ENCODE measurements around the gene MTG1.
"Not testable (repeated sequence)": the region's sequence is repeated elsewhere in the genome, so short reads cannot be mapped to it uniquely, and the experiment has no call there.

MTG1 gene

DNA sequence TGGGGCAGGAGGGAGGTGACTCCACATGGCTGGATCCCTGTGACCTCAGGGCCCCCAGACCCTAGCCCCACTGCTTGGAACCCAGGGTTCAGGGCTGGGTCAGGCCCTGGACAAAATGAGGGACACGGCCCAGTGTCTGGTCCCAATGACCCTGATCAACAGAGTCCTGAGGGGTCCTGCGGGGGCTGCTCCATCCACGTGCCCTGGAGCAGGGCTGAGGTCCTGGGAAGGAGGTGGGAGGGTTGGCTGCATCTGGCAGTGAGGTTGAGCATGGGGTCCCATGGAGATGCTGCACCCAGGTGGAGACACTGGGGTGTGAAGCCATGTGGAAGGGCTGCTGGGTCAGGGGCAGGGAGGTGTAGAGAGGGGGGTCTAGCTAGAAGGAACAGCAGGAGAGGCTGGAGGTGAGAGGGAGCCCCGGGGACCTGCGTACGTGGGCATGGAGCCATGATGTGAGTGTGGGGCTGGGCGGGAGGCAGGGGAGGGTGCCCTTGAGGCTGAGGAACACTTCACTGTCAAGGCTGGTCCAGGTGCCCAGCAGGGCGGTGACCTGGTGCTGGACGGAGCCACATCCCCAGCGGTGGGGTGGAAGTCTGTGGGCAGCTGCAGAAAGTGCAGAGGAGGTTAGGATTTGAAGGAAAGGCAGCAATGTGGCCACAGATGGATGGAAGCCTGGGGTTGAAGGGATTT is 60.4 kb downstream of the MTG1 start:
- DNase-seq, result no peak

DNA sequence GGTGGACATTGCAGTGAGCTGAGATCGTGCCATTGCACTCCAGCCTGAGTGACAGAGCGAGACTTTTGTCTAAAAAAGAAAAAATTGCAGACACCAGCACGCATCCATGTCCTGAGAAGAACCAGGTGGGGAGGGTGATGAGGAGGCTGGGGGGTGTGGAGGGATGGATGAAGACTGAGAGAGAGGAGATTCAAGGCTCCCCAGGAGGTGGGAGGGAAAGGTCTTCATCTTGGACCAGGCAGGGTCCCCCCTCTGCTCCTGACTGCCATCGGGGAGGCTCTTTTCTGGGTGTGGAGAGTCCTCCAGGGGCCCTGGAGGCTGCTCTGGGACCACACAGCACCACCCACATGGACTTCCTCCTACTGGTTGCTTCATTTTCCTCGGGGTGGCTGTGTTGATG is 61.2 kb downstream of the MTG1 start:
- DNase-seq, result no peak

DNA sequence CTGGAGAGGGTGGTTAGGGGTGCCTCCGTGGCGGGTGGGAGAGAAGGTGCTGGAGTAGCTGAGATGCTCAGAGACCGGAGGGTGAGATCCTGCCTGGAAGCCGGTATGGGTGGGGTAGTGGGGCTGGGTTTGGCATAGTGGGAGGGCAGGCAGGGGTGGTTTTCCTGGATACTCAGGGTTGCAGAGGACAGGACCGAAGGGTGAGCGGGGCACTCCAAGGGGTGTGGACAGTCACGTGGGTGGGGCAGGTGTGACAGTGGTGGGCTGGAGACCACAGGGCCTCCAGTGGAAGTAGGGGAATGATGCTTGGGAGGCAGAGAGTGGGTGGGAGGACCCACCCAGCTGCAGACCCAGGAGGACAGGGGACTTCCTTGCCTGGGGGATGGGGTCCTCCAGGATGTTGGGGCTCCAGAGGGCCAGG is 61.7 kb downstream of the MTG1 start:
- no peak for DNase-seq

DNA sequence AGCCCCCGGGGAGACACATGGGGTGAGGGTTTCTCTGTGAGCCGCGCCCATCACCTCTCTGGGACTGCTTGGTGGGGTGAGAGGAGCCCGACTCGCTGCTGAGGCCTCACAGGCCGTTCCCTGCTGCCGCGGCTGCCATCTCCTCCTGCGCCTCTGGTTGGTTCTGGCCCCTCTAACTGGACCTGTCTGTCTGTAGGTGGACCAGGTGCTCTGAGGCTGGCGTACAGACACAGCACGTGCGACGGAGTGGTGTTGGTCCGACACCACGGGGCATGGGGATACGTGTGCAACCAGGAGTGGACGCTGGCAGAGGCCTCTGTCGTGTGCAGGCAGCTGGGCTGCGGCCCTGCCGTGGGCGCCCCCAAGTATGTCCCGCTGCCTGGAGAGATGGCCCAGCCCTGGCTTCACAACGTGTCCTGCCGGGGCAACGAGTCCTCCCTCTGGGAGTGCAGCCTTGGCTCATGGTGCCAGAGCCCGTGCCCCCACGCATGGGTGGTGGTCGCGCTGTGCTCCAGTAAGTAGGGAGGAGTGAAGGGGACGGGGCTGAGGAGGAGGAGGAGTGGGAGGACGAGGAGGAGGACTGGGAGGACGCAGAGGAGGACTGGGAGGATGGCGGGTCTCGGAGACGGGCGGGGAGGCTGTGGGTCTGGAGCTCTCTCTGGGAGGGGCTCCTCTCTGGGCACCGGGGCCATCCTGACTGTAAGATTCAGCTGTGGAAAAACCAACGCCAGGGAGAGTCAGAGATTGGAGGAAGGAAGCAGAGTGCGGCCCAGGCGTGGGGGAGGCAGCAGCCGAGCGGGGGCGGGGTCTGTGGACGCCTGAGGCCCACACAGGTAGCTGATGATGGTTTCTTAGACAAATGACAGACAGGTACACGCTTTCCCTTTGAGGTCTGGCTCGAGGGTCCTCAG is 62.3 kb downstream of the MTG1 start:
- no peak for DNase-seq

DNA sequence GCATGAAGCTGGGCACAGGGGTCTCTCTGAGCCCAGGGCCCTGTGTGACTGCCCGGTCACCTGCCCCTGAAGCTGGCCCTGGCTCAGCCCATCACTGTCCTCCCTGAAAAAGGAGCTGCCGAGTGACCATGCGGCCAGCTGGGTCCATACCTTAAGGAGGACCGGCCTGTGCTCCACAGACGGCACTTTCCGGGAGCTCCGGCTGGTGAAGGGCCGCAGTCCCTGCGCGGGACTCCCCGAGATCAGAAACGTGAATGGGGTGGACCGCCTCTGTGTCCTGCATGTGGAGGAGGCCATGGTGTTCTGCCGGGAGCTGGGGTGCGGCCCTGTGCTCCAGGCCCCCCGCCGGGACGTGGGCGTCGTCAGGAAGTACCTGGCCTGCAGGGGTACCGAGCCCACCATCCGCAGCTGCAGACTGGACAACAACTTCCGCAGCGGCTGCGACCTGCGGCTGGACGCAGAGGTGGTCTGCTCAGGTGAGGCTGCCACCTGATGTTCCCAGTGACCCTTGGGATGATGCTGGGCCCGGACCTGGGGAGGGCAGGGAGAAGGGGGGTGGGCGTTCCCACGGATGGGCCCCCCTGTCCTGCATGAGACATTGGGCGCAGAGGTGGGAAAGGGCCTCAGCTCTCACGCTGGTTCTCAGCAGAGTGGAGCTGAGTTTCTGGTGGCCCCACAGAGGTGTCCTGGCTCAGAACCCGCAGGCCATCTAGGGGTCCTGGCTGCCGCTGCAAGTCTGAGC is 63.3 kb downstream of the MTG1 start:
- no peak for DNase-seq

DNA sequence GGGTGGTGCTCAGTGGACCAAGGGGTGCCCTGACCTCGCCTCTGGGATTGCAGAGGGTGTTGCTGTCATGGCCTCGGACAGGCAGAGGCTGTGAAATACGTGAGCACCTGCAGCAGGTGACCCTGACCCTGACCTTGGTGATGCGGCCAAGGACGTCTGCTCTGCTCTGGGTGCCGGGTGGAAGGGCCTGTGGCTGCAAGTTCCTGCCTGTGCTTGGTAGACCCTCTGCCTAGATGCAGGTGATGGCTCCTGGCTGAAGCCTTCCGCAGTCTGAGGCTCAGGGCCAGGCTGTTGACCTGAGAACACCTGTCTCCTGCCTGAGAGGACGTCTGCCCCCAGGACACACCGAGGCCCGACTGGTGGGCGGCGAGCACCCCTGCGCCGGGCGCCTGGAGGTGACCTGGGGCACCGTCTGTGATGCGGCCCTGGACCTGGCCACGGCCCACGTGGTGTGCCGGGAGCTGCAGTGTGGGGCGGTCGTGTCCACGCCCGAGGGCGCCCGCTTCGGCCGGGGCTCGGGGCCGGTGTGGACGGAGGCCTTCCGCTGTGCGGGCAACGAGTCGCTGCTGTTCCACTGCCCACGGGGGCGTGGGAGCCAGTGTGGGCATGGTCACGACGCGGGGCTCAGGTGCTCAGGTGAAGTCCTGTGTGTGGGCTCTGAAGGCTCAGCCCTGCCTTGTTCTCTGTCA is 64.2 kb downstream of the MTG1 start:
- DNase-seq, result no peak

DNA sequence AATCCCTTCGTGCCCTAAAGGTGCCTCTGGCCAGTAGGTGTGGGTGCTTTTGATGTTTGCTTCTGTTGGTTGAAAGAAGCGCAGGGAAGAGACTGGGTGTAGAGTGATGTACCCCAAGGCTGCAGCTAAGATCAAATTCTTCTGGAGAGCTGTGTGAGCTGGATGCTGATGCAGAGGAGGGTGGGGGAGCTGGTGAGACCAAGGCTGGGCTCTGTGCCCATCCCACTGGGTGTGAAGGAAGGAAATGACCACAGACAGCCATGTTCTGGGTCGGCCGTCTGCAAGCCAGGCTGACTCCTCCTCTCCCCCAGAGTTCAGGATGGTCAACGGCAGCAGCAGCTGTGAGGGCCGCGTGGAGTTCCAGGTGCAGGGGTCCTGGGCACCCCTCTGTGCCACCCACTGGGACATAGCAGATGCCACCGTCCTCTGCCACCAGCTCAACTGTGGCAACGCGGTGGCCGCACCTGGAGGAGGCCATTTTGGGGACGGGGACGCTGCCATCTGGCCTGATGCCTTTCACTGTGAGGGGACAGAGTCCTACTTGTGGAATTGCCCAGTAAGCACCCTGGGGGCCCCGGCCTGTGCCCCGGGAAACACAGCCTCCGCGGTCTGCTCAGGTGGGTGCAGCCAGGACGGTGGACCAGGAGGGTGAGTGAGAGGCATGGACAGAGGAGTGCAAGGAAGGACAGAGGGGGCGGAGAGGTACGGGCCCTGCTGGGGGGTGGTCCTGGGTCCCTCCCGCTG is 64.9 kb downstream of the MTG1 start:
- no peak for DNase-seq

DNA sequence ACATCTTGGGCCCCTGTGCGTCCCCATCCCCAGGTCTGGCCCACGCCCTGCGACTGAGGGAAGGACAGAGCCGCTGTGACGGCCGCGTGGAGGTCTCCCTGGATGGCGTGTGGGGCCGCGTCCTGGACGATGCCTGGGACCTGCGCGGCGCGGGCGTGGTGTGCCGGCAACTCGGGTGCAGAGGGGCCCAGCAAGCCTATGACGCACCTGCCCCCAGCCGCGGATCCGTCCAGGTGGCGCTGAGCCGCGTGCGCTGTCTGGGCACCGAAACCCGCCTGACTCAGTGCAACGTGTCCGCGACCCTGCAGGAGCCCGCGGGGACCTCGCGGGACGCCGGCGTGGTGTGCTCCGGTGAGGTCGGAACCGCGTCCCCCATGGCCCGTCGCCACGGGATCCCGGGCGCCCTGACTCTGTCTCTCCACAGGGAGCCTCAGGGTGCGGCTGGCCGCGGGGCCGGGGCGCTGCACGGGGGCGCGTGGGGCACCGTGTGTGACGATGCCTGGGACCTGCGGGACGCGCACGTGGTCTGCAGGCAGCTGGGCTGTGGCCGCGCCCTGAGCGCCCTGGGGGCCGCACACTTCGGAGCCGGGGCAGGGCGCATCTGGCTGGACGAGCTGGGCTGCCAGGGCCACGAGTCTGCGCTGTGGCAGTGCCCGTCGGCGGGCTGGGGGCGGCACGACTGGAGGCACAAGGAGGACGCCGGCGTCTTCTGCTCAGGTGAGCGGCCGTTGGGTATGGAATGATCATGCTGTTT is 65.7 kb downstream of the MTG1 start:
- no peak for DNase-seq

DNA sequence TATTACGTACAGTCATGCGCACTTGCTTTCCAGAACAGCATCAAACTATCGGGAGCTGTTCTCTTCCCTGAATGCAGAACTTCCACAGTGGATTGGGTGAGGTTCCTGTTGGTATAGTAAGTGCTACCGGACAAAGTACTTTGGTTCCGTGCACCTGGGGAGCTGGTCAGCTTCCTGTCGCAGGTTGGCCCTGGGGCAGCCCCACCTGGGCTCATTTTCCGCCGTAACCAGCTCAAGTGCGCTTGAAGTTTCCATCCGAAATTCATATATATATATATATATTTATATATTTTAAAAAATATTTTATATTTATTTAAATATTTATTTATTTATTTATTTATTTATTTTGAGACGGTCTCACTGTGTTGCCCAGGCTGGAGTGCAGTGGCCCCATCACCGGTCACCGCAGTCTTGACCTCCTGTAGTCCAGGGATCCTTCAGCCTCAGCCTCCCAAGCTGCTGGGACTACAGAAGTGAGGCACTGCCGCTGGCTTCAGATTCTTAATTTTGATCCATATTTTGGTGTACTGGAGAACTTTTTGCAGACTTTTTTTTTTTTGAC is 66.3 kb downstream of the MTG1 start:
- no peak for DNase-seq

DNA sequence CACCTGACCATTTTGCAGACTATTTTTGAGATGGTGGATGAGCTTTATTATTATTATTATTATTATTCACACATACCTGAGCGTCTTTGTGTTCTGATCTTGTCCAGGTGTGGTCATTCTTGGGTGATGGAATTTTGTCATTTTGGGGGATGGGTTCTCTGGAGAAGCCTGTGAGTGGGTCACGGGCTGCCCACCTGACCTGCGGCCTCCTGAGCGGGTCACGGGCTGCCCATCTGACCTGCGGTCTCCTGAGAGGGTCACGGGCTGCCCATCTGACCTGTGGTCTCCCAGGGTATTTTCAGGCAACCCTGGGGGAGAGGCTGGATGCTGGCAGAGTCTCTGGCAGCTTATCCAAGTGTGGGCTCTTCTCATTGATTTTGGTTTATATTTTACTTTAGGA is 67.1 kb downstream of the MTG1 start:
- DNase-seq, result no peak

DNA sequence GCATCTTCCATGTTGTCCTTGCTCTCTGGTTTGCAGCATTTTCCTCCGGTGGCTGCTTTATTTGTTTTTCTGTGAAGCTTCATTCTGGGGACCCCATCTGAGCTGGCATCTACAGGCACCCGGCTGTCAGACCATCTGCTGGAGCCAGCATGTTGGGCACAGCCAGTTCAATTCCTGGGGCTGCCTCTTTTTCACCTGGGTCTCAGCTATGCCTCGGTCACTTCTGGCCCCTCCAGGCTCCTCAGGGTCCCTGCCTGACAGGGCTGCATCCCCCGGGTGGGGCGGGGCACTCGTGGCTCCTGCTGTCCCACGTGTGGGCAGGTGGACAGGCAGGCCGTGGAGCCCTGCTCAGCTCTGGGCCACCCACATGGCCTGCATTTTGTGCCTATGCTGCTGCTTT is 67.9 kb downstream of the MTG1 start:
- DNase-seq, result no peak

DNA sequence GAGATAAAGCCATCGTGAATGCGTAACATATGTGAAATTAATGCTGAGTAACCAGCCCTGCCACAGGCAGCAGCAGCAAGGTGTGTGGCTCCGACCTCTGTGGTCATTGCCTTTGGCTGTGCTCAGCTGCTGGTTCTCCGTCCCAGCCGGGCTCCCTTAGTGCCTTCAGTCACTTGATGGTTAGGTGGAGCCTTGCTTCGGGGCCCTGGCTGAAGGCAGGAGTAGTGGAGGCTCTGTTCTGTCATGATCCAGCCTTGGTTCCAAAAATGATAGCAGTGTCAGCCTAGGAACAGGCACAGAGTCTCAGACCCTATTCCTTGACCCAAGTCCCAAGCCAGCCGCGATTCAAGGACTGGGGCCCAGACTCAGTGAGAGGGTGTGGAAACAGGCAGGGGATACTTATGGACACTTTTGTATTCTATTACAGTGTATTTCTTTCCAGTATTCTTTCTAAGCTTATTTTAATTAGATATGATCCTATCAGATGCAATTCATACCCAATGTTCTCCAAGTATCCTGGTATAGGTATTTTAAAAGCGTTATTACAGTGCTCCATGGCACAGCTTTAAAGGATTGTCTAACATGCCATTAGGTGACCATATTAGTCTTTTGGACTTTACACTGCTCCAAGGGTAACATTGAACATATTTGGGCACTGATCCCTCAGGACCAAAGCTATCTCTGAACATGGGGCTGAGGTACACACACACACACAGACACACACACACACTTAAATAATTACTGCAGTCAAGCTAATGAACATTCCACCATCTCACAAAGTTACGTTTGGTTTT is 68.8 kb downstream of the MTG1 start:
- DNase-seq, result no peak

DNA sequence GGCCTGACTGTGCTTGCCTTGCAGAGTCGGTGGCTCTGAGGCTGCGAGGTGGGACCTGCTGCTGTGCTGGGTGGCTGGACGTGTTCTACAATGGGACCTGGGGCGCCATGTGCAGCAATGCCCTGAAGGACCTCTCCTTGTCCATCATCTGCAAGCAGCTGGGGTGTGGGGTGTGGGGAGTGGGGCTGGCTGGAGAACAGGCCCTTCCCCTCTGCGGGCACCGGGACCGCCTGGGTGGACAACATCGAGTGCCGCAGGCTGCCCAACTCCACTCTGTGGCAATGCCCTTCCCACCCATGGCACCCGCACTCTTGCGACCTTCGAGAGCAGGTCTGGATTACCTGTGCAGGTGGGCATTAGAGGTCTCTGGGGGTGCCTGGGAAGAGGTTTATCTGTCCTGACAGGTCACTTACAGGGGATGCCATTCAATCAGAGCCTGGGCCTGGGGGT is 70.7 kb downstream of the MTG1 start:
- DNase-seq, result no peak

DNA sequence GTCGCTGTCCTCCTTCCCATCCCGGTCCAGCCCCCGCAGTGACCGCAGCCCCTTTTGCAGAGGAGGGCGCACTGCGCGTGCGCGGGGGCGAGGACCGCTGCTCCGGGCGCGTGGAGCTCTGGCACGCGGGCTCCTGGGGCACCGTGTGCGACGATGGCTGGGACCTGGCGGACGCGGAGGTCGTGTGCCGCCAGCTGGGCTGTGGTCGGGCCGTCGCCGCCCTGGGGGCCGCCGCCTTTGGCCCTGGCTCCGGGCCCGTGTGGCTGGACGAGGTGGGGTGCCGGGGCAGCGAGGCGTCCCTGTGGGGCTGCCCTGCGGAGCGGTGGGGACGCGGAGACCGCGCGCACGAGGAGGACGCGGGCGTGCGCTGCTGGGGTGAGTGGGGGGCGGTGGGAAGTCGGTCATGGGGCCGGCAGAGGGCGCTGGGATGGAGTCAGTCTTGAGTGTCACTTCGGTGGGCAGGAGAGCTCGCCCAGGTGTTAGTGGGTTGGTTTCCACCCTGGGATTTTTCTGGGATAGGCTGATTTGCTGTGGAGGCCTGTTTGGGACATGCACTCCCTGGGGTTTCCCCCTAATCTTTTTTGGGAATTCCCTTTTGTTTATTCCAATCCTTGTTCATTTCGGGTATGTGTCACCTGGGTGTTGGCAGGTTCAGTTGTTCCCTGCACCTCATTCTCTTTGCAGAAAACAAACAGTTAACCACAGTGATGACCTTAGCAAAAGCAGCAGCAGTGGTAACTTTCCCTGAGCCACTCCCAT is 71.4 kb downstream of the MTG1 start:
- no peak for DNase-seq

DNA sequence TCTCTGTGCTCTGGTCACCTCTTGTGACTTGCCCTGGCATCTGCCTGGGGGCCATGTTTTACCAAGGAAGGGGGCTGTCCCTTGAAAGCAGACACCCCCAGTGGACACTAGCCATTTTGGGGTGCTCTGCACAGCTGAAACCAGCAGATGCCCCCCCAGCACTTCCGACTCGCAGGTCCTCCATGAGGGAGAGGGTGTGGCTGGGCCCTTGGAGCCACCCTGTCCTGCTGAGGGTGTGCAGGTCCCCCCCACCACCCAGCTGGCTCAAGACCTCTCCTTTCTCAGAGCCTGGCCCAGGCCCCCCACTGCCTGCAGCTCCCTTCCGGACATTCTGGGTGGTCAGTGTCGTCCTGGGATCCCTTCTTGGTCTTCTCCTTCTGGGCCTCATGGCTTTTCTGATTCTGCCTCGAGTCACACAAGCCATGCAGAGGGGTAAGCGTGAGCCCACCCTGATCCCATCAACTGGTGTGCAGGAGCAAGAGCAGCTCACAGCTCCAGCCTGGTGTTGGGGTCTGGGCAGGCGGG is 72.1 kb downstream of the MTG1 start:
- no peak for DNase-seq

DNA sequence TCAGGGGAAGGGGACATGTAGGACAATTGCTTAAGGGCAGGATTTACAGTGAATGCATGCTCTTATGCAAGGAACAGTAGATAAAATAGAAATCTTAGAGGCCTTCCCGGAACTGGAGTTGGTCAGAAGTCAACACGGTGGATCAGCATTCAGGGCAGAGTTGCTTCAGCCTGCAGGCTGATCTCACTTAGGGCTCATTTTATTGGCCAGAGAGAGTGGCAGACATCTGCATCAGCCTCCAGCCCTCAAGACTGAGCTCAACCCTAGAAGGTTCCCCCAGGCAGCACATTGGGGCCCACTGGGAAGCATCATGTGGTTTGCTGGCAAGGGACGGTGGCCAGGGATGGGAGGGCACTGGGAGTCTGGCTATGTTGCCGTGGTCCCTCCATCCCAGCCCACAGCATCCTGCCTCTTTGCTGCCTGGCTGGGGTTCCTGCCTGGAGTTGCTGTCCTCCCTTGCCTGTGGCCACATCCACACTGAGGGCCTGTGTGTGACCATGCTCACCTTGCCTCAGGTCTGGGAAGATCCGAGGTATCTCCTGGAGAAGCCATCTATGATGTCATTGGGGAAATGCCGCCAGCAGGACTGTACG is 72.8 kb downstream of the MTG1 start:
- DNase-seq, result no peak

DNA sequence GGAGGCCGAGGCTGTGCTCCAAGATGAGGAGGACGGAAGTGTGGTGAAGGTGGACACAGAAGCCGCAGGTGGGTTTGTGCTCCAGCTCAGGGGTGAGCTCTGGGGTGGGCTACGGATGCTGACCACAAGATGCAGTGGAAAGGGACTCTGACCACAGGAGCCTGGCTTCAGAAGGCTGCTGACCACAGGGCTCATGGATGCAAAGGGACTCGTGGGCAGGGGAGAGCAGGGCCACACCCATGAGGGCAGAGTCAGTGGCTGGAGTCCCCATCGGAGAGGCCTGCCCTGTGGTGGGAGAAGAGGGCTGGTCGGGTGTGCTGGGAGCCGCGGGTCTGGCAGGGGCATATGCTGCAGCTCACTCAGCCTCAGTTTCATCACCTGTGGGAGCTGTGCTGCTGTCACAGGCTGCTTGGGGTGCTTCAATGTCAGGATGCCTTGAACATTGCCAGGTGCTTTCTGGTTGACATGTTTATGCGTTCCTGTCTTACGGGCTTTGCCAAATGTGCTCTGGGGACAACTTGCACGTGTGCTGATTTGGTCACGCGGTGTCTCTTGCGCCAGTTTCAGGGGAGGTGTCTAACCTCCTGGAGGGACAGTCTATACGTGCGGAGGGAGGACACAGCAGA is 73.4 kb downstream of the MTG1 start:
- DNase-seq, result no peak

DNA sequence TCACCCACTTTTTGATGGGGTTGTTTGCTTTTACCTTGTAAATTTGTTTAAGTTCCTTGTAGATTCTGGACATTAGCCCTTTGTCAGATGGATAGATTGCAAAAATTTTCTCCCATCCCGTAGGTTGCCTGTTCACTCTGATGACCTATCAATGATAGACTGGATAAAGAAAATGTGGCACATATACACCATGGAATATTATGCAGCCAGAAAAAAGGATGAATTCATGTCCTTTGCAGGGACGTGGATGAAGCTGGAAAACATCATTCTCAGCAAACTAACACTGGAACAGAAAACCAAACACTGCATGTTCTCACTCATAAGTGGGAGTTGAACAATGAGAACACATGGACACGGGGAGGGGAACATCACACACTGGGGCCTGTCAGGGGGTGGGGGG is 75.2 kb downstream of the MTG1 start:
- not testable (repeated sequence) for DNase-seq

Data from NCI-H2171 (cell line).